Spinal cord (tissue), 10 donors: ENCODE measurements around the gene PAK4. TPM values are rescaled to one million over a fixed set of nuclear protein-coding genes. Genes with fewer than 3 reads are reported as not detected.
"Not testable (repeated sequence)": the region's sequence is repeated elsewhere in the genome, so short reads cannot be mapped to it uniquely, and the experiment has no call there.

Experiments
- DNase-seq, 6 donors: peaks; one replicate each; pipeline versions ENCODE4 v3.0.0 to v3.0.0-alpha.2; 2013 to 2015; ENCODE audit warnings: low spot score in 6 of 6, low read depth in 4 of 6
- H3K27ac ChIP-seq: one replicate; pipeline ENCODE4 v1.5.1; 2013; ENCODE audit warnings: low read depth, low read length, control low read depth
- H3K27me3 ChIP-seq: one replicate; pipeline ENCODE4 v1.6.1; 2013; ENCODE audit warnings: low read length; ENCODE audit not compliant: control insufficient read depth, insufficient read depth
- H3K36me3 ChIP-seq: one replicate; pipeline ENCODE4 v1.6.1; 2013; ENCODE audit warnings: low read length; ENCODE audit not compliant: control insufficient read depth, insufficient read depth
- H3K4me1 ChIP-seq: one replicate; pipeline ENCODE4 v1.6.1; 2013; ENCODE audit warnings: low read length; ENCODE audit not compliant: control insufficient read depth, insufficient read depth
- H3K4me3 ChIP-seq: one replicate; pipeline ENCODE4 v1.5.1; 2013; ENCODE audit warnings: low read depth, low read length, control low read depth
- H3K9me3 ChIP-seq: one replicate; pipeline ENCODE4 v1.6.1; 2013; ENCODE audit warnings: low read length; ENCODE audit not compliant: control insufficient read depth, insufficient read depth
- WGBS: methylation state at CpG from one replicate; pipeline ENCODE4 v1.1.5; 2013; ENCODE audit warnings: missing lambda C conversion rate; ENCODE audit not compliant: insufficient coverage; 5-methylcytosine and 5-hydroxymethylcytosine counted together
- polyA plus RNA-seq, 2 donors: library from polyadenylated mRNA; unstranded; fragments of 120-200 nt; gene quantifications; one replicate each; pipeline ENCODE4 v1.2.1, GENCODE V29; 2013; ENCODE audit not compliant: insufficient read length in 2 of 2
- total RNA-seq, 2 donors: library from RNA; depleted of rRNA in 1 of 2; stranded (reverse); fragments of 120-200 nt in 1 of 2; fragments of >200 nt in 1 of 2; gene quantifications; one replicate each; pipeline versions ENCODE4 v1.2.3 to v1.2.4, GENCODE V29; 2013 to 2014
- donor health status: healthy.

The PAK4 gene
- total and polyA plus RNA-seq, 4 donors = 3.0 to 39.4 (median 22.0) TPM

DNA sequence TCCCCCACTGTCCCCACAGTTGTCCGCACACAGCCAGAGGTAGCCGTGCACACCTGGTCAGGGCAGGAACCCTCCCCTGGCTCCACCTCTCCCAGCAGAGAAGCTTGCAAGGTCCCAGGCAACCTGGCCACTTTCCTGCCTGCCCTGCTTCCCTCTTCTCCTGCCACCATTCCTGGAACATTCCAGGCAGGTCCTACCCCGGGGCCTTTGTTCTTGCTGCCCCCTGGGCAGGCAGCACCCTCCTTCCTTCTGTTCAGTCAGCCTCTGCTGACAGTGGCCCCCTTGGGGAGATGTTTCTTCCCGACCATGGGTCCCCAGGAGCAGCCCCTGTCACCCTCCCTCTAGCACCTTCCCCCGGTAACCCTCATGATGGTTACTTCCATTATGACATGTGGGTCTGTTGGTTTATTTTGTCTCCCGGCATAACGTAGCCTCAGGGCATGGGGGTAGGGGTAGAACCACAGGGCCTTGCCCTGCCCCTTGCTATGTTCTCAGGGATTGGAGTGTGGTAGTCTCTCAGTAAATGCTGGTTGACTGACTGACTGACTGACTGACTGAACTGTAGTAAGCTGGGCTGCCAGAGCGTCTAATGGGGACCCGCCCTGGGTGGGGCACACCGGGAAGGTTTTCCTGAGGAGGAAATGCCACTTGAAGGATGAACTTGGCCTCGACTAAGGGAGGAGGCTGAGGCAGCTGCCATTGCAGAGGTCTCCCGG, 10.8 kb downstream of the PAK4 start:
- Histone ChIP-seq H3K4me1 (peaks cover 52% of the 10 kb centered on the region), H3K27ac (no peak overlapping the region), H3K4me3 (no peak overlapping the region), H3K36me3 (peaks cover 22% of the 10 kb centered on the region), H3K27me3 (no peaks in the 10 kb centered on the region), H3K9me3 (no peaks in the 10 kb centered on the region)
- DNase-seq = no peak
- 89% methylated on average over 10 of the region's 12 CpGs for WGBS

DNA sequence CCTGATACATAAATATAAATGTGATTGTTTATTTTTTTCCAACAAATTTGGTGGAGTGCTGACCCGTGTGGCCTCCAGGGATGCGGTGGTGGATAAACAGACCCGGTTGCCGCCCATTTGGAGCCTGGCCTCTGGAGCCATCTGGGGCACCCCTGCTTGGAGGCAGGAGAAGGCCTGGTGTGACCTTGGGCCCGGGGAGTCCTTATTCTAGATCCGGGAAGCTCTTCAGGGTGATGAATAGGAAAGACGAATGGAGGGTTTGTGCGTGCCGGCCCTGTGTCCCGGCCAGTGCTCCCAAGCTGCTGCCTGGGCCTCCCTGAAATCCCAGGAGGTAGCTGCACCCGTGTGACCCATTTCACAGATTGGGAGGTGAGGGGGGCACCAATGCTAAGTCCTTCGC, 11.5 kb downstream of the PAK4 start:
- Histone ChIP-seq H3K9me3 (no peaks in the 10 kb centered on the region), H3K4me1 (peaks cover 45% of the 10 kb centered on the region), H3K27me3 (no peaks in the 10 kb centered on the region), H3K4me3 (no peak overlapping the region), H3K27ac (no peak overlapping the region), H3K36me3 (peaks cover 20% of the 10 kb centered on the region)
- 89% methylated on average over 7 of the region's 12 CpGs for WGBS
- DNase-seq = no peak

DNA sequence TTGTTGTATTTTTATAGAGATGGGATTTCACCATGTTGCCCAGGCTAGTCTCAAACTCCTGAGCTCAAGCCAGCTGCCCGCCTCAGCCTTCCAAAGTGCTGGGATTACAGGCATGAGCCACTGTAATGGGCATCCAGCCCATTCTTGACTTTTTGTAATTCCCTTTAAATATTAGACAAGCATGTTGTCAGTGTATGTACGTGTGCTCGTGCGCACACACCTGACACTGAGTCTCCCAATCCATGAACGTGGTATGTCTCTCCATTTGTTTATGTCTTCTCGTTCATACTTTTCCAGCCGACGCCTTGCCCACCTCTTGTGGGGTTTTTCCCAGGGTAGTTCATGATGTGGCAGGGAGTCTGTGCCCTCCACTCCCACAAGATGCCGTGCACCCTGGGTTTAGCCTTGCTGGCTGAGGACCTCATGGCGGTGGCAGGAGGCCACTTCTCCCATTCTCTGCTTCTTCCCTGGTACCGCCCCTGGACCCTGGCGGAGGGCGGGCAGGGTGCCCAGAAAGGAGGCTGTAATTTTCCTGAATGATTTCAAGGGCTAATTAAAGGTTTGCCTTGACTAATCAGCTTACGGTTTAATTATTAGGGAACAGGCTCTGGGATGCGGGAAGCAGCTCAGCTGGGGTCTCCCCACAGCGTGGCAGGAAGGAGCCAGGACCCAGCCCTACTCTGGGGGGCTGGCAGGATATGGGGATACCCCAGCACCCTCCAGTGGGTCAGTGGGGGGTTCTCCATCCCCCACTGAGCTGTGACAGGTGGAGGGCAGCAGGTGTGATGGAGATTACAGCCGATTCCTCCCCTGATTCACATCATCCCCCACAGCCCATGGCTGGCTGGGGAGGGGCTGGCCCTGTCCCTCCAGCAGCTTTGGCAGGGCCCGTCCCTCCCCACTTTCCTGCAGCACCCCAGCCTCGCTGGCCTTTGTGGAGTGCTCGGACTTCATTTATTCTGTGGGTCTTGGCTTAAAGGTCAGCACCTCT, 12.9 kb downstream of the PAK4 start:
- H3K27ac ChIP-seq = peak overlapping the region; percentile 7
- no peak overlapping the region for H3K4me3 ChIP-seq
- WGBS = 42% methylated on average over 9 of the region's 20 CpGs
- no peaks in the 10 kb centered on the region for H3K9me3 ChIP-seq
- peaks cover 43% of the 10 kb centered on the region for H3K4me1 ChIP-seq
- no peaks in the 10 kb centered on the region for H3K27me3 ChIP-seq
- H3K36me3 ChIP-seq = peaks cover 17% of the 10 kb centered on the region
- peak in 2 of 6 donors; percentile 64 to 79 for DNase-seq

DNA sequence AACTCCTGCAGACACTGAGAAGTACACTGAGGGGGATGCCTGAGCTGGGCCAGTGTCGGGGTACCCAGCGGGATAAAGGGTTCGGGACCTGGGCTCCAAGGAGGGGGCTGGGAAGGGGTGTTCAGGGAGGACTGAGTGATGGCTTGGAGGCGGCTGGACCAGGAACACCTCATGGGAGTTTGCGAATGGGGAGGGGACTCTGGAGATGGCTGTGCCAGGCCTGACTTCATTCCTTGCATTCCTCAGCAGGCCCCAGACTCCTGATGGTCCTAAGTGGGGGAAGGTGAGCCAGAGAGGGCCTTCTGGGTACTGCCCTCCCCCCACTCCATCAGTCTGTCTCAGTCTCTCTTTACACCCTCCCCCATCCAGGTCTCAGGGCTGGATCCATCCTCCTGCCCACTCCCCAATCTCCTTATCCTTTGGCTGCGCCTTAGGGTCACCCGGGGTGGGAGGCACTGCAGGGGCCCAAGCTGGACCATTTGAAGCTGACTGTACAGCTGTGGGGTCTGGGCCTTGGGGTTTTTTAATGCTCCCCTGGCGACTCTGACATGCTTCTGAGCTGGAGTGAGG, 13.8 kb downstream of the PAK4 start:
- Histone ChIP-seq H3K4me1 (peaks cover 43% of the 10 kb centered on the region), H3K36me3 (peaks cover 13% of the 10 kb centered on the region), H3K4me3 (no peak overlapping the region), H3K27me3 (no peaks in the 10 kb centered on the region), H3K27ac (no peak overlapping the region), H3K9me3 (no peaks in the 10 kb centered on the region)
- WGBS = 68% methylated on average over 6 of the region's 8 CpGs
- DNase-seq = no peak

DNA sequence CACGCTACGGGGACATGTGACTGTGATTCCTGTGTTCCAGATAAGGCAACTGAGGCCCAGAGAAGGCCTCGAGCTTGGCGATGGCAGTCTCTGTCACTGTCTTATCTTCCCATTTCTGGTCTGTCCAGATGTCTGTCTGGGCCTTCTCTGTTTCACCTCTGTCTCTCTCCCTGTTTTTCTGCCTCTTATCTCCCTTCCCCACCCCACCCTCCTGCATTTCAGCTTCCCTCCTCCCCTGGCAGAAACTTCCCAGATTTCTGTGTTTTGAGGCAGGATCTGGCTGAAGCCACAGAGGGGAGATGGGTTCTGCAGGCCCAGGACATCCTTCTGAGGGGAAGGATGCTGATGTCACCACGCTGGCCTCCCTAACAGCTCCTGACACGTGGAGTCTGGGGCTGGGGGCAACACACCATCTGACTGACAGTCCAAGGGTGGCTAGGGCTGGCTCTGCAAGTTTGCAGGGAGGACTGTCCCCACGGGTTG, 14.4 kb downstream of the PAK4 start:
- DNase-seq = no peak
- Histone ChIP-seq H3K36me3 (peaks cover 13% of the 10 kb centered on the region), H3K4me1 (peaks cover 48% of the 10 kb centered on the region), H3K9me3 (no peaks in the 10 kb centered on the region), H3K27ac (no peak overlapping the region), H3K27me3 (no peaks in the 10 kb centered on the region), H3K4me3 (no peak overlapping the region)
- WGBS = 47% methylated on average over 7 of the region's 7 CpGs

DNA sequence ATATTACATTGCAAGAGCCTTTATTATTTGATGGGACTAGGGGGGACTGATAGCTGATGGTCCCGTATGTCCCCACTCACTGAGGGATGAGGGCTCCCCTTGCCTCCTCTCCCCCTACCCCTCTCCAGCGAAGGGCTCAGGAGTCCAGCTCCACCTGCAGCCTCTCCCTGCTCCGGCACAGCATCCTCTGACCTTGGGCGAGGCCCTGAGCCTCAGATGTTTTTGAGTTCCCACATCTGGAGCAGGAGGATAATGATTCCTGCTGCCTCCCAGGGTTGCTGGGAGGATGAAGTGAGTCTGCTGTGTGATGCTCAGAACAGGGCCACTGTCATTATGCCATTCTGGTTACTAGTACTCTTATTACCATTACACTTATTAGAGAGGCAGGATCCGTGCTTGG, 15.0 kb downstream of the PAK4 start:
- peaks cover 13% of the 10 kb centered on the region for H3K36me3 ChIP-seq
- DNase-seq = no peak
- no peaks in the 10 kb centered on the region for H3K27me3 ChIP-seq
- no CpG with 5 or more reads among the region's 5 CpGs for WGBS
- H3K4me1 ChIP-seq = peaks cover 54% of the 10 kb centered on the region
- no peak overlapping the region for H3K4me3 ChIP-seq
- no peaks in the 10 kb centered on the region for H3K9me3 ChIP-seq
- no peak overlapping the region for H3K27ac ChIP-seq

DNA sequence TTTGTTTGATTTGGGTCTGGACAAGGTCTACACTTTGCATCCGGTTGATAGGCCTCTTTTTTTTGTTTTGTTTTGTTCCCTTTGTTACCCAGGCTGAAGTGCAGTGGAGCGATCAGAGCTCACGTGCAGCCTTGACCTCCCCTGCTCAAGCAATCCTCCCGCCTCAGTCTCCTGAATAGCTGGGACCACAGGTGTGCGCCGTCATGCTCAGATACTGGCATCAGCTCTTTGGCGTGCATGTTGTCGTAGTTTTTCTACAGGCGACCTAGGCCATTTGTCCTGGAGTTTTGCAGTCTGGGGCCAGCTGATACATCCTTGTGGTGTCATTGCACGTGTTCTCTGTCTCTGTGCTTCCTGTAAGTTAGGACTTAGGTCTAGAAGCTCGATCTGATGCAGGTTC, 16.3 kb downstream of the PAK4 start:
- H3K4me1 ChIP-seq = peaks cover 57% of the 10 kb centered on the region

DNA sequence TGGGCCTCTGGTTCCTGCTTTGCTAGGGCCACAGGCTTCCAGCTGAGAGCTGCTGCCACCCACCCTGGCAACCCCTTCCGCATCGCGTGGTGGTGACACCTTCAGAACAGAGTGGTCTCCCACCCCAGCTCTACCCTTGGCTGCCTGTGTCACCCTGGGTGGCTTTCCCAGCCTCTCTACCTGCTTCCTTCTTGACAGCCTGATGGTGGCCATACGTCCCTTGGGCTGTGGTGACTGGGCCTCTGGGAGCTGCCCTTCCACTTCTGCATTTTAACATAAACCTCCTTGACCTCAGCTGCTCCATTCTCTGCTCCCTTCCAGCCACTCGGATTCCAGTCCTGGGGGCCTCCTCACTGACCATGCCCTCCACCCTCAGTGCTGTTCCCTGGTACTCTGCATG, 17.0 kb downstream of the PAK4 start:
- Histone ChIP-seq H3K36me3 (peaks cover 3% of the 10 kb centered on the region), H3K27me3 (no peaks in the 10 kb centered on the region), H3K27ac (no peak overlapping the region), H3K4me1 (peaks cover 57% of the 10 kb centered on the region), H3K9me3 (no peaks in the 10 kb centered on the region), H3K4me3 (no peak overlapping the region)
- 95% methylated on average over 5 of the region's 5 CpGs for WGBS
- no peak for DNase-seq

More for the DNA sequence above, 16.3 kb downstream of the PAK4 start:
- H3K9me3 ChIP-seq = no peaks in the 10 kb centered on the region
- no peaks in the 10 kb centered on the region for H3K27me3 ChIP-seq
- H3K36me3 ChIP-seq = peaks cover 7% of the 10 kb centered on the region
- H3K27ac ChIP-seq = no peak overlapping the region
- DNase-seq = no peak
- no peak overlapping the region for H3K4me3 ChIP-seq
- WGBS = 76% methylated on average over 9 of the region's 11 CpGs

DNA sequence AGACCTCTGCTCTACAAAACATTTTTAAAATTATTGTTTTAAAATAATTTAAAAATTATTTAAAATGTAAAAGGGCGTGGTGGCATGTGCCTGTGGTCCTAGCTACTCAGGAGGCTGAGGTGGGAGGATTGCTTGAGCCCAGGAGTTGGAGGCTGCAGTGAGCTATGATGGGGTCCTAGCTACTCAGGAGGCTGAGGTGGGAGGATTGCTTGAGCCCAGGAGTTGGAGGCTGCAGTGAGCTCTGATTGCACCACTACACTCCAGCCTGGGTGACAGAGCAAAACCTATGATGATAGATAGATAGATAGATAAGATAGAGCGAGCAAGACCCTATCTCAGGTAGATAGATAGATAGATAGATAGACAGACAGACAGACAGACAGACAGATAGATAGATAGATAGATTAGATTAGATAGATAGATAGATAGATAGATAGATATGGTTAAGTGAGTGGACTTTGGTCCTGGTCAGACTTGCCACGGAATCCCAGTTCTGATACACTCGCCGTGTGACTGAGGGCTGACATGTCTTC, 18.2 kb downstream of the PAK4 start:
- not testable (repeated sequence) for H3K27me3 ChIP-seq, DNase-seq, H3K4me3 ChIP-seq, H3K9me3 ChIP-seq, H3K36me3 ChIP-seq
- Histone ChIP-seq H3K4me1 (peaks cover 51% of the 10 kb centered on the region), H3K27ac (peak overlapping the region; percentile 30)
- WGBS = 89% methylated on average over 4 of the region's 5 CpGs
